ENCODE data around the gene ZC3H4.

- TF ChIP-seq CTCF (IDR thresholded peaks at IDR 0.05; ENCODE audit: low read depth, low read length) (no peak), POLR2A (IDR thresholded peaks at IDR 0.05; ENCODE audit: extremely low read depth, insufficient read length) (no peak)
These were observed 9.1 kb upstream of the ZC3H4 start for GRCh38 chr19:47122359-47123335.

Measured in NB4 (cell line).